ENCODE data around the gene MASP1.

- TF ChIP-seq CTCF (IDR thresholded peaks at IDR 0.05) (no peak), POLR2A (IDR thresholded peaks at IDR 0.05) (no peak)
These were observed 26.0 kb downstream of the MASP1 start for GRCh38 chr3:187265461-187265955.
